PC-9 (cell line): ENCODE results near the gene ARNT2. TPM values are rescaled to one million over a fixed set of nuclear protein-coding genes. Genes with fewer than 3 reads are reported as not detected.

Experiments used
- BruUV-seq: library from RNA; stranded (reverse); fragments of 400-500 nt; replicated peaks from 2 replicates; lab custom pipeline; 2021; lab: Mats Ljungman, UMichigan
- CTCF ChIA-PET: fragments of 300-600 bp; sonication (Branson Sonifier 250); formaldehyde crosslinking; loops from one replicate; lab custom pipeline; 2022; ENCODE audit warnings: antibody characterized with exemption; lab: Charles Lee
- POLR2A ChIA-PET: fragments of 300-600 bp; sonication (Branson Sonifier 250); formaldehyde crosslinking; loops from one replicate; lab custom pipeline; 2022; ENCODE audit warnings: antibody characterized with exemption; ENCODE audit not compliant: unreplicated experiment; lab: Charles Lee
- DNase-seq, 2 experiments: peaks; one replicate each; pipeline versions ENCODE4 v3.0.0 to v3.0.0-alpha.2; 2015 to 2022; ENCODE audit warnings: mixed read lengths in 1 of 2
- H2AFZ ChIP-seq: fragments of 200-600 bp; sonication (generic); 2 replicates; pipeline ENCODE4 v1.8.1; 2017; ENCODE audit warnings: antibody characterized with exemption
- H3F3A ChIP-seq: fragments of 200-600 bp; sonication (generic); 2 replicates; pipeline ENCODE4 v1.8.1; 2017; ENCODE audit warnings: antibody characterized with exemption, mild to moderate bottlenecking, low read depth; ENCODE audit not compliant: insufficient read depth
- H3K27ac ChIP-seq: fragments of 200-600 bp; sonication (generic); 2 replicates; pipeline ENCODE4 v1.6.1; 2016; ENCODE audit warnings: mixed run types
- H3K27me3 ChIP-seq: fragments of 200-600 bp; sonication (generic); 2 replicates; pipeline ENCODE4 v1.6.1; 2016; ENCODE audit warnings: low read depth, mixed run types; ENCODE audit not compliant: insufficient read depth
- H3K36me3 ChIP-seq: fragments of 200-600 bp; sonication (generic); 2 replicates; pipeline ENCODE4 v1.6.1; 2016; ENCODE audit warnings: low read depth, mixed run types
- H3K4me1 ChIP-seq: fragments of 200-600 bp; sonication (generic); replicated peaks from 2 replicates; pipeline ENCODE4 v1.6.1; 2016; ENCODE audit warnings: mixed run types; ENCODE audit not compliant: insufficient read depth
- H3K4me2 ChIP-seq: fragments of 200-600 bp; sonication (generic); 2 replicates; pipeline ENCODE4 v1.6.1; 2017; ENCODE audit warnings: mixed run types
- H3K4me3 ChIP-seq: fragments of 200-600 bp; sonication (generic); 2 replicates; pipeline ENCODE4 v1.6.1; 2016; ENCODE audit warnings: mixed run types
- H3K79me2 ChIP-seq: fragments of 200-600 bp; sonication (generic); 2 replicates; pipeline ENCODE4 v1.6.1; 2017; ENCODE audit warnings: low read depth, mixed run types
- H3K9me2 ChIP-seq: fragments of 200-600 bp; sonication (generic); 2 replicates; pipeline ENCODE4 v1.8.1; 2017; ENCODE audit warnings: mild to moderate bottlenecking; ENCODE audit not compliant: insufficient read depth
- H3K9me3 ChIP-seq: fragments of 200-600 bp; sonication (generic); 2 replicates; pipeline ENCODE4 v1.8.1; 2016; ENCODE audit warnings: low read depth; ENCODE audit not compliant: insufficient read depth
- H4K20me1 ChIP-seq: fragments of 200-600 bp; sonication (generic); 2 replicates; pipeline ENCODE4 v1.8.1; 2017; ENCODE audit not compliant: insufficient read depth
- EZH2 ChIP-seq: fragments of 200-600 bp; sonication (generic); IDR thresholded peaks from 2 replicates; pipeline ENCODE4 v1.8.0; 2017; ENCODE audit warnings: antibody characterized with exemption, low read depth
- intact Hi-C: fragments of 100-400 bp; cut with micrococcal nuclease; formaldehyde crosslinking; loops from one replicate; pipeline ENCODE4 v1.10.0; 2022; ENCODE audit not compliant: unreplicated experiment
- total RNA-seq: library from RNA; stranded (reverse); gene quantifications from 2 replicates; pipeline ENCODE4 v1.2.3, GENCODE V29; 2021
- TF ChIP-seq, protein P1 (sequence below): fragments of 200-600 bp; sonication (generic); conservative IDR thresholded peaks from 2 replicates; pipeline ENCODE4 v1.6.1; 2017; ENCODE audit warnings: mixed run types, antibody characterized with exemption, mild to moderate bottlenecking, moderate library complexity

ARNT2 gene
- total RNA-seq, 1 experiment from 2014 or later: 4.3 TPM

DNA sequence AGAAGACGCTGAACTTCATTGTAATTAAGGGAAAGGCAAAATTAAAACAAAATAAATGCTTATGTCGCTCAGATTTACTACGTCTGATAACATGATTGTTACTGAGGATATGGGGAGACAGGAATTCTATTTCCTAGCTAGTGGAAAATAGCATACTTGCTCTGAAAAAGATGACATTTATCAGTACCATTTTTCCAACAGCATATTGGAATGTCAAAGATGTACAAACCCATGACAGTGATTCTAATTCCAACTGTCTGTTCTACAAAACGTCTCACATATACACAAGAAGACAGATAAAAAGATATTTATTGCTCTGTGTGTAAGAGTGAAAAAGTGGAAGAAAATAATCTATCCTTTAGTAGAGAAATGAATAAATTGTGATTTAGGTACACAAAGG lies 197.1 kb downstream of the ARNT2 start:
- BruUV-seq: no TSS peak
- Histone ChIP-seq H3K27me3 (no peaks in the 10 kb centered on the region), H3F3A (peaks cover 27% of the 10 kb centered on the region), H3K27ac (no peak overlapping the region), H3K9me2 (no peaks in the 10 kb centered on the region), H3K79me2 (no peaks in the 10 kb centered on the region), H3K4me2 (no peak overlapping the region), H4K20me1 (no peaks in the 10 kb centered on the region), H3K36me3 (no peaks in the 10 kb centered on the region; the same call in 1 of the 2 replicates), H3K4me1 (peaks cover 24% of the 10 kb centered on the region), H3K4me3 (no peak overlapping the region), H2AFZ (no peak overlapping the region), H3K9me3 (peaks cover 12% of the 10 kb centered on the region; the same call in 1 of the 2 replicates)
- TF ChIP-seq, protein P1, sequence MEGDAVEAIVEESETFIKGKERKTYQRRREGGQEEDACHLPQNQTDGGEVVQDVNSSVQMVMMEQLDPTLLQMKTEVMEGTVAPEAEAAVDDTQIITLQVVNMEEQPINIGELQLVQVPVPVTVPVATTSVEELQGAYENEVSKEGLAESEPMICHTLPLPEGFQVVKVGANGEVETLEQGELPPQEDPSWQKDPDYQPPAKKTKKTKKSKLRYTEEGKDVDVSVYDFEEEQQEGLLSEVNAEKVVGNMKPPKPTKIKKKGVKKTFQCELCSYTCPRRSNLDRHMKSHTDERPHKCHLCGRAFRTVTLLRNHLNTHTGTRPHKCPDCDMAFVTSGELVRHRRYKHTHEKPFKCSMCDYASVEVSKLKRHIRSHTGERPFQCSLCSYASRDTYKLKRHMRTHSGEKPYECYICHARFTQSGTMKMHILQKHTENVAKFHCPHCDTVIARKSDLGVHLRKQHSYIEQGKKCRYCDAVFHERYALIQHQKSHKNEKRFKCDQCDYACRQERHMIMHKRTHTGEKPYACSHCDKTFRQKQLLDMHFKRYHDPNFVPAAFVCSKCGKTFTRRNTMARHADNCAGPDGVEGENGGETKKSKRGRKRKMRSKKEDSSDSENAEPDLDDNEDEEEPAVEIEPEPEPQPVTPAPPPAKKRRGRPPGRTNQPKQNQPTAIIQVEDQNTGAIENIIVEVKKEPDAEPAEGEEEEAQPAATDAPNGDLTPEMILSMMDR: no peak
- no peak for TF ChIP-seq EZH2
- POLR2A ChIA-PET: no interaction called here
- intact Hi-C loops: no loop called here
- CTCF ChIA-PET: interaction anchor here (0.6 kb wide), 1 partner anchor 63 kb away, joined by 4 read pairs; no protein-coding TSS in a partner anchor
- no peak for DNase-seq

DNA sequence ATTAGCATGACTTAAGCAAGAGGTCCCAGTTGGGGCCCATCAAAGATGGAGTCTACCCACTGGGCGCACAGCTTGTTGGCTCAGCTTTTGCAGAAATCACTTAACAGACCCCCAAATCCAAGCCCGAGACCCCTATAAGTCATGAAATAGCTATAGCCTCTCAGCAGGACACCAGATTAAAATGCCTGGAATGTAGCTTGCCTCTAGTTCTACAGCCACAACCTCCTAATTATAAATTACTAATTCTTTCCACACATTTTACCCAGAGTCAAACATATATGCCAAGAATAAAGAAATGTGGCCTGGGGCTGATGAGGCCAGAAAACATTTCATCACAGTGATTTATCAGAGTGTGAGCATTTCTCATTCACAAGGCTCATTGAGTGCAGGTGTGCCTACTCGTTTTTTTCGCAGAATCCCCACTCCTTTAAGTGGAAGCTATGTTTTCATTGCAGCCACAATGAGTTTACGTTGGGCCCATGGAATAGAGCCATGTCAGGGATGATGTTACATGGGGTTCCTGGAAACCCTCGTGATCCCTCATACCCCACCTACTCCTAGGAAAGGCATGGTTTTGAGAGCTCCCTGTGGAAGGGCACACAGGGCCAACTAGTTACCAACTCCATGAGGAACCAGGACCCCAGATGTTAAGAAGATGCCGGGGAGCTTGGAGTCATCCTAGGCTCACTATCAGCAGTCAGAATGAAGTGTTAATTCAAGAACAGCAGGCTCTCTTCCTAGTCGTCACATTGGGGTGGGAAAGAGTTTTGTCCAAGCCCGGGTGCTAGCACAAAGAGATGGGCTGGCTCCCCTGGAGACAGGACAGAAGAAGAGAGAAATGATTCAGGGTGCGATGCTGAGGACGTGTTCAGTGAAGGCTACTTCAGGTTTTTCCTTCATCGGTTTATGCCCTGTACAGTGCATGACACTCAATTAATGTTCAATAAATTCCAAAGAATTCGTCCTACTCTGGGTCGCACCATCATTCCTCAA lies 200.7 kb downstream of the ARNT2 start:
- Histone ChIP-seq H3K9me2 (no peaks in the 10 kb centered on the region), H3K79me2 (no peaks in the 10 kb centered on the region), H3K4me1 (peaks cover 12% of the 10 kb centered on the region), H3K9me3 (peaks cover 12% of the 10 kb centered on the region; the same call in 1 of the 2 replicates), H3K27me3 (no peaks in the 10 kb centered on the region), H3K27ac (no peak overlapping the region), H2AFZ (no peak overlapping the region), H3K4me2 (no peak overlapping the region), H3K36me3 (no peaks in the 10 kb centered on the region; the same call in 1 of the 2 replicates), H3F3A (peaks cover under 1% of the 10 kb centered on the region; the same call in 1 of the 2 replicates), H4K20me1 (no peaks in the 10 kb centered on the region), H3K4me3 (no peak overlapping the region)
- DNase-seq: no peak
- no peak for TF ChIP-seq EZH2
- TF ChIP-seq, protein P1: no peak
- ChIA-PET CTCF (no interaction called here), POLR2A (interaction anchor here (0.6 to 0.7 kb wide), 2 partner anchors 92 to 682 kb away, joined by 4 to 11 read pairs; no protein-coding TSS in a partner anchor)
- no TSS peak for BruUV-seq
- intact Hi-C loops: no loop called here

DNA sequence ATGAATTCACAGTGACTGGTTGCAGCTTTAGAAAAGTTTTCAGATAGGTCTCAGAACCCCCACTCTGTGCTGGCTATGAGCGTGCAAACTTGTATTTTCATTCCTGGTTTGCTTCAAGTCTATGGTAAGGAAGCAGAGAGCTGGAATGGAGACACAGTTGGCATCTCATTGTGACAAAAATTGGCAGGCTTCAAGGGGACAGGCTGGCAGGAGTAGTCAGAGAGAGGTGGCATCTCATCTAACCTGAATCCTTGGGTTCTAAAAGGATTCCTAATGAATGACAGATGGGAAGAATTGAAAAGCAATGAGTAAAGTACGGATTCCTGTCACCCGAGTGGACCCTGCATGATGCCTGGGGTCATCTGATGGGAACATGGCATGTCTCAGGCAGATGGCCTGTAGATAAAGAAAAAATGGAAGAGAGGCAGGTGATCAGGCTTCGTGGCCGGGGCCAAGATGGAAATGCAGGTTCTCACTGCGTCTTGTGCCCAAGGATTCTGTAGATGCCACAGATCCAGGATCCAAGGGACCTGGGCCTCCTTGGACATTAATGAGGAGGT lies 201.5 kb downstream of the ARNT2 start:
- Histone ChIP-seq H3K4me1 (peaks cover 19% of the 10 kb centered on the region), H4K20me1 (no peaks in the 10 kb centered on the region), H3K36me3 (no peaks in the 10 kb centered on the region), H3K4me2 (no peak overlapping the region), H3K9me2 (no peaks in the 10 kb centered on the region), H3K9me3 (peaks cover 11% of the 10 kb centered on the region; the same call in 1 of the 2 replicates), H3K27ac (no peak overlapping the region), H3K4me3 (no peak overlapping the region), H2AFZ (no peak overlapping the region), H3K27me3 (no peaks in the 10 kb centered on the region), H3K79me2 (no peaks in the 10 kb centered on the region), H3F3A (no peaks in the 10 kb centered on the region)
- TF ChIP-seq, protein P1: no peak
- TF ChIP-seq EZH2: no peak
- no peak for DNase-seq
- ChIA-PET POLR2A (no interaction called here), CTCF (no interaction called here)
- no TSS peak for BruUV-seq
- intact Hi-C loops: no loop called here
